SU-DHL-6 (cell line): Measurements from ENCODE around the gene JMJD7.

ENCODE experiments used
- H2AFZ ChIP-seq: fragments of 200-600 bp; sonication (generic); 2 replicates; pipeline ENCODE4 v1.6.1; 2014; ENCODE audit warnings: low read depth, mild to moderate bottlenecking, moderate library complexity, mixed read lengths, antibody characterized with exemption, low read length; ENCODE audit not compliant: severe bottlenecking
- H3F3A ChIP-seq: fragments of 200-600 bp; shearing (Covaris generic); 2 replicates; pipeline ENCODE4 v1.6.0; 2016; ENCODE audit warnings: antibody characterized with exemption, mild to moderate bottlenecking; ENCODE audit not compliant: insufficient read depth
- H3K27ac ChIP-seq: fragments of 200-600 bp; sonication (generic); 2 replicates; pipeline ENCODE4 v1.5.1; 2016; ENCODE audit warnings: low read depth, mild to moderate bottlenecking, low read length, moderate library complexity, mixed read lengths
- H3K27me3 ChIP-seq: fragments of 200-600 bp; sonication (generic), shearing (Covaris generic); 2 replicates; pipeline ENCODE4 v1.6.0; 2014; ENCODE audit warnings: mild to moderate bottlenecking, low read length
- H3K36me3 ChIP-seq: fragments of 200-600 bp; sonication (generic); 2 replicates; pipeline ENCODE4 v1.6.1; 2014; ENCODE audit warnings: mild to moderate bottlenecking, low read length, mixed read lengths
- H3K4me2 ChIP-seq: fragments of 300-600, 200-600 bp; shearing (Covaris generic), sonication (generic); 2 replicates; pipeline ENCODE4 v1.6.0; 2014; ENCODE audit warnings: low read length, low read depth, mild to moderate bottlenecking; ENCODE audit not compliant: poor library complexity, severe bottlenecking
- H3K4me3 ChIP-seq: fragments of 200-600 bp; sonication (generic); 2 replicates; pipeline ENCODE4 v1.5.1; 2014; ENCODE audit warnings: antibody characterized with exemption, low read length, mild to moderate bottlenecking, mixed read lengths; ENCODE audit not compliant: insufficient read depth, poor library complexity, severe bottlenecking
- H3K79me2 ChIP-seq: fragments of 200-600 bp; sonication (generic); 2 replicates; pipeline ENCODE4 v1.6.1; 2014; ENCODE audit warnings: mild to moderate bottlenecking, low read length, moderate library complexity; ENCODE audit not compliant: insufficient read depth
- H3K9ac ChIP-seq: fragments of 200-600 bp; sonication (generic); 2 replicates; pipeline ENCODE4 v1.7.0; 2014; ENCODE audit warnings: mild to moderate bottlenecking, low read length
- H3K9me2 ChIP-seq: fragments of 200-600 bp; sonication (generic); replicated peaks from 2 replicates; pipeline ENCODE4 v1.6.1; 2014; ENCODE audit warnings: low read length; ENCODE audit not compliant: insufficient read depth
- H3K9me3 ChIP-seq: fragments of 200-600 bp; sonication (generic); 2 replicates; pipeline ENCODE4 v1.6.1; 2014; ENCODE audit warnings: low read length, mixed read lengths; ENCODE audit not compliant: insufficient read depth
- H4K20me1 ChIP-seq: fragments of 200-600 bp; sonication (generic); 2 replicates; pipeline ENCODE4 v1.6.1; 2014; ENCODE audit warnings: low read depth, mild to moderate bottlenecking, antibody characterized with exemption, low read length, moderate library complexity, mixed read lengths
- CTCF ChIP-seq: fragments of 200-600 bp; sonication (generic); IDR thresholded peaks from one replicate; pipeline ENCODE4 v1.5.1; 2017; ENCODE audit warnings: antibody characterized with exemption, mild to moderate bottlenecking, low read length, moderate library complexity; ENCODE audit not compliant: insufficient read depth, poor library complexity, severe bottlenecking
- EZH2phosphoT487 ChIP-seq: fragments of 200-600 bp; sonication (generic), shearing (Covaris generic); conservative IDR thresholded peaks from 2 replicates; pipeline ENCODE4 v1.6.1; 2018; ENCODE audit warnings: mild to moderate bottlenecking, antibody characterized with exemption, low read length, moderate library complexity, mixed read lengths

Gene JMJD7

GRCh38 chr15:41832208-41832607 lies 4.3 kb downstream of the JMJD7 start:
- H4K20me1 ChIP-seq = no peaks in the 10 kb centered on the region

GRCh38 chr15:41832875-41833274 lies 5.0 kb downstream of the JMJD7 start:
- Histone ChIP-seq H3K9me2 (no peaks in the 10 kb centered on the region), H3K27ac (no peak overlapping the region), H3K27me3 (no peaks in the 10 kb centered on the region), H3F3A (no peaks in the 10 kb centered on the region), H3K36me3 (no peaks in the 10 kb centered on the region), H3K9me3 (no peaks in the 10 kb centered on the region), H4K20me1 (no peaks in the 10 kb centered on the region), H3K9ac (no peak overlapping the region), H3K4me2 (no peak overlapping the region), H2AFZ (no peak overlapping the region), H3K4me3 (no peak overlapping the region), H3K79me2 (no peaks in the 10 kb centered on the region)
- no peak for TF ChIP-seq CTCF
- no peak for TF ChIP-seq EZH2phosphoT487

More at GRCh38 chr15:41832208-41832607, 4.3 kb downstream of the JMJD7 start:
- H3K79me2 ChIP-seq = no peaks in the 10 kb centered on the region
- no peaks in the 10 kb centered on the region for H3K9me3 ChIP-seq
- no peak overlapping the region for H3K4me3 ChIP-seq
- H3K27ac ChIP-seq = no peak overlapping the region
- no peaks in the 10 kb centered on the region for H3K9me2 ChIP-seq
- no peak overlapping the region for H3K4me2 ChIP-seq
- TF ChIP-seq CTCF (no peak), EZH2phosphoT487 (no peak)
- no peaks in the 10 kb centered on the region for H3K36me3 ChIP-seq
- H3F3A ChIP-seq = no peaks in the 10 kb centered on the region
- no peaks in the 10 kb centered on the region for H3K27me3 ChIP-seq
- no peak overlapping the region for H2AFZ ChIP-seq
- no peak overlapping the region for H3K9ac ChIP-seq

GRCh38 chr15:41834096-41834495 lies 6.2 kb downstream of the JMJD7 start:
- no peak overlapping the region for H3K4me3 ChIP-seq
- no peak overlapping the region for H3K27ac ChIP-seq
- H3K4me2 ChIP-seq = no peak overlapping the region
- H3F3A ChIP-seq = no peaks in the 10 kb centered on the region
- H3K9ac ChIP-seq = no peak overlapping the region
- no peak for TF ChIP-seq EZH2phosphoT487
- no peak for TF ChIP-seq CTCF
- H4K20me1 ChIP-seq = no peaks in the 10 kb centered on the region
- H3K9me3 ChIP-seq = no peaks in the 10 kb centered on the region
- no peaks in the 10 kb centered on the region for H3K36me3 ChIP-seq
- H3K27me3 ChIP-seq = no peaks in the 10 kb centered on the region
- H3K79me2 ChIP-seq = no peaks in the 10 kb centered on the region
- no peaks in the 10 kb centered on the region for H3K9me2 ChIP-seq
- no peak overlapping the region for H2AFZ ChIP-seq

DNA sequence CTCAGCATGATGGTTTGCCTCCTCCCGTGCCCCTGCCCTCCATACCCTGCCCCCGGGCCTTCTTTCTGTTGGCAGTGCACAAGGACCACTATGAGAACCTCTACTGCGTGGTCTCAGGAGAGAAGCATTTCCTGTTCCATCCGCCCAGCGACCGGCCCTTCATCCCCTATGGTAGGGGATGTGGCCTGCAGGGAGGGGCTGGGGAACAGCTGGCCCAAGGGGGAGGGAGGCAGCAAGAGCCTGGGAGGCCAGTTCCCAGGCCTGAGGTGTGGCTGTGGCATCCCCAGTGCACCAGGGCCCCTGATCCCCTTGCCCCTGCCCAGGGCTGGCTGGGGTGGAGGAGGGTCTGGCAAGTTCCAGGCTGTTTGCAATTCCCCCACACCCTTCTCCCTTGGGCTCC lies 8.2 kb downstream of the JMJD7 start:
- no peak overlapping the region for H3K9ac ChIP-seq
- H3K27ac ChIP-seq = no peak overlapping the region
- H3K4me2 ChIP-seq = no peak overlapping the region

More for the DNA sequence above, 8.2 kb downstream of the JMJD7 start:
- no peaks in the 10 kb centered on the region for H3K9me3 ChIP-seq
- no peaks in the 10 kb centered on the region for H3K9me2 ChIP-seq
- H3K4me3 ChIP-seq = no peak overlapping the region
- H3F3A ChIP-seq = no peaks in the 10 kb centered on the region
- no peaks in the 10 kb centered on the region for H3K79me2 ChIP-seq
- no peaks in the 10 kb centered on the region for H3K36me3 ChIP-seq
- H2AFZ ChIP-seq = no peak overlapping the region
- no peaks in the 10 kb centered on the region for H4K20me1 ChIP-seq
- no peaks in the 10 kb centered on the region for H3K27me3 ChIP-seq
- no peak for TF ChIP-seq EZH2phosphoT487
